H1 (cell line): ENCODE results near the gene FADS2. TPM values are rescaled to one million over a fixed set of nuclear protein-coding genes. Genes with fewer than 3 reads are reported as not detected.

Source experiments
- CTCF ChIA-PET: fragments of 300-600 bp; sonication (Branson Sonifier 250); formaldehyde crosslinking; loops from one replicate; lab custom pipeline; 2021; ENCODE audit not compliant: partially characterized antibody; lab: Charles Lee
- POLR2A ChIA-PET: fragments of 300-600 bp; sonication (Branson Sonifier 250); formaldehyde crosslinking; loops from one replicate; lab custom pipeline; 2021; ENCODE audit warnings: inconsistent platforms; ENCODE audit not compliant: partially characterized antibody; lab: Charles Lee
- DNase-seq, 2 experiments: peaks; one replicate each; pipeline versions ENCODE4 v3.0.0 to v3.0.0-alpha.2; 2010 to 2022; ENCODE audit warnings: low spot score in 2 of 2, low read depth in 1 of 2, mixed read lengths in 1 of 2
- FAIRE-seq: peaks from 2 replicates; lab custom pipeline; 2011; peaks lifted over from hg19 to GRCh38; lab: Jason Lieb, UNC
- H2AFZ ChIP-seq: 2 replicates; pipeline ENCODE4 v1.8.1; 2012; ENCODE audit warnings: low read length, inconsistent platforms
- H2AK5ac ChIP-seq: 2 replicates; pipeline ENCODE4 v1.6.1; 2013; ENCODE audit warnings: low read depth, low read length
- H2BK120ac ChIP-seq: replicated peaks from 2 replicates; pipeline ENCODE3; 2013; ENCODE audit warnings: low read depth, low read length, inconsistent platforms
- H2BK12ac ChIP-seq: 2 replicates; pipeline ENCODE4 v1.6.1; 2013; ENCODE audit warnings: low read depth, low read length
- H2BK15ac ChIP-seq: 2 replicates; pipeline ENCODE4 v1.6.1; 2013; ENCODE audit warnings: low read length
- H2BK20ac ChIP-seq: 2 replicates; pipeline ENCODE4 v1.6.1; 2013; ENCODE audit warnings: low read length
- H2BK5ac ChIP-seq: 2 replicates; pipeline ENCODE4 v1.6.1; 2013; ENCODE audit warnings: low read depth, low read length
- H3K14ac ChIP-seq: 2 replicates; pipeline ENCODE4 v1.6.1; 2013; ENCODE audit warnings: inconsistent platforms; ENCODE audit not compliant: insufficient read length
- H3K18ac ChIP-seq: 2 replicates; pipeline ENCODE4 v1.6.1; 2013; ENCODE audit warnings: low read length; ENCODE audit errors: extremely low read depth
- H3K23ac ChIP-seq: 2 replicates; pipeline ENCODE4 v1.6.1; 2013; ENCODE audit warnings: inconsistent platforms; ENCODE audit not compliant: insufficient read length
- H3K23me2 ChIP-seq: 2 replicates; pipeline ENCODE4 v1.6.1; 2013; ENCODE audit warnings: low read depth, low read length
- H3K27ac ChIP-seq: 2 replicates; pipeline ENCODE4 v1.6.1; 2011; ENCODE audit warnings: low read depth, low read length, inconsistent platforms
- H3K27me3 ChIP-seq, 4 experiments: replicated peaks in 1 of 4; 1 replicate in 1 of 4; 2 replicates in 3 of 4; pipeline versions ENCODE4 v1.6.1 to v1.8.1; 2011 to 2013; ENCODE audit warnings: low read length in 3 of 4, mild to moderate bottlenecking in 3 of 4, inconsistent platforms in 2 of 4, mixed read lengths in 2 of 4, moderate library complexity in 1 of 4; ENCODE audit not compliant: control insufficient read depth in 3 of 4, insufficient read depth in 3 of 4; ENCODE audit errors: extremely low read depth in 1 of 4
- H3K36me3 ChIP-seq, 4 experiments: 2 replicates each; pipeline versions ENCODE4 v1.6.1 to v1.8.1; 2011 to 2013; ENCODE audit warnings: mild to moderate bottlenecking in 4 of 4, low read length in 3 of 4, moderate library complexity in 2 of 4, control low read depth in 1 of 4, inconsistent platforms in 1 of 4; ENCODE audit not compliant: insufficient read depth in 4 of 4, control insufficient read depth in 2 of 4
- H3K4ac ChIP-seq: replicated peaks from 2 replicates; pipeline ENCODE3; 2013; ENCODE audit warnings: low read length, low read depth, mixed read lengths, inconsistent platforms; ENCODE audit not compliant: insufficient read length
- H3K4me1 ChIP-seq, 4 experiments: replicated peaks in 1 of 4; 1 replicate in 1 of 4; 2 replicates in 3 of 4; pipeline versions ENCODE4 v1.6.1 to v1.8.1; 2011 to 2013; ENCODE audit warnings: low read length in 3 of 4, inconsistent platforms in 2 of 4, mixed read lengths in 1 of 4; ENCODE audit not compliant: insufficient read depth in 4 of 4, control insufficient read depth in 3 of 4
- H3K4me2 ChIP-seq, 2 experiments: 2 replicates each; pipeline versions ENCODE4 v1.6.1 to v1.8.1; 2011 to 2013; ENCODE audit warnings: low read depth in 2 of 2, low read length in 2 of 2, control low read depth in 1 of 2, inconsistent platforms in 1 of 2, mild to moderate bottlenecking in 1 of 2; ENCODE audit not compliant: insufficient read depth in 1 of 2
- H3K4me3 ChIP-seq, 4 experiments: fragments of 200-600, 300-600 bp in 1 of 4; sonication (generic), shearing (Covaris generic), sonication (Bioruptor Twin) in 1 of 4; 2 replicates each; pipeline versions ENCODE4 v1.5.1 to v1.8.1; 2011 to 2016; ENCODE audit warnings: low read length in 4 of 4, low read depth in 3 of 4, control low read depth in 2 of 4, inconsistent platforms in 2 of 4, mild to moderate bottlenecking in 2 of 4, mixed read lengths in 1 of 4, moderate library complexity in 1 of 4; ENCODE audit not compliant: insufficient read depth in 2 of 4; ENCODE audit errors: extremely low read depth in 1 of 4
- H3K56ac ChIP-seq: replicated peaks from 2 replicates; pipeline ENCODE3; 2013; ENCODE audit warnings: low read depth, mild to moderate bottlenecking, mixed read lengths, low read length, inconsistent platforms; ENCODE audit not compliant: insufficient read length
- H3K79me1 ChIP-seq: 2 replicates; pipeline ENCODE4 v1.6.1; 2013; ENCODE audit warnings: low read depth, low read length, control low read depth
- H3K79me2 ChIP-seq, 2 experiments: 2 replicates each; pipeline versions ENCODE4 v1.6.1 to v1.8.1; 2012 to 2013; ENCODE audit warnings: low read length in 2 of 2, mild to moderate bottlenecking in 2 of 2, inconsistent platforms in 1 of 2; ENCODE audit not compliant: insufficient read depth in 2 of 2, control insufficient read depth in 1 of 2
- H3K9ac ChIP-seq, 4 experiments: replicated peaks in 1 of 4; 1 replicate in 1 of 4; 2 replicates in 3 of 4; pipeline versions ENCODE4 v1.6.1 to v1.8.1; 2011 to 2013; ENCODE audit warnings: low read depth in 3 of 4, low read length in 3 of 4, control low read depth in 2 of 4, mild to moderate bottlenecking in 2 of 4, moderate library complexity in 2 of 4, inconsistent platforms in 1 of 4; ENCODE audit errors: extremely low read depth in 1 of 4
- H3K9me3 ChIP-seq, 2 experiments: 2 replicates each; pipeline versions ENCODE4 v1.6.1 to v1.8.1; 2012 to 2013; ENCODE audit warnings: mild to moderate bottlenecking in 2 of 2, moderate library complexity in 2 of 2, control low read depth in 1 of 2, inconsistent platforms in 1 of 2, low read depth in 1 of 2, low read length in 1 of 2, mixed read lengths in 1 of 2; ENCODE audit not compliant: insufficient read depth in 2 of 2
- H4K20me1 ChIP-seq, 2 experiments: replicated peaks in 1 of 2; 2 replicates each; pipeline versions ENCODE3 to v1.8.1; 2011 to 2013; ENCODE audit warnings: inconsistent platforms in 2 of 2, low read length in 2 of 2, mild to moderate bottlenecking in 1 of 2; ENCODE audit not compliant: insufficient read depth in 2 of 2, control insufficient read depth in 1 of 2
- H4K5ac ChIP-seq: 2 replicates; pipeline ENCODE4 v1.6.1; 2013; ENCODE audit warnings: low read length, low read depth, mixed read lengths, inconsistent platforms; ENCODE audit not compliant: insufficient read length
- H4K8ac ChIP-seq: 2 replicates; pipeline ENCODE4 v1.8.0; 2013; ENCODE audit warnings: mild to moderate bottlenecking, moderate library complexity, low read length, inconsistent platforms; ENCODE audit not compliant: insufficient read depth; ENCODE audit errors: extremely low read depth
- H4K91ac ChIP-seq: replicated peaks from 2 replicates; pipeline ENCODE3; 2013; ENCODE audit warnings: low read length, mixed read lengths, inconsistent platforms; ENCODE audit not compliant: insufficient read length
- TBP ChIP-seq: IDR thresholded peaks from 2 replicates; pipeline ENCODE4 v1.6.1; 2011; ENCODE audit warnings: low read depth, low read length, improper control_type of control experiment
- whole genome bisulfite sequencing, 2 experiments: shearing (Covaris generic) in 1 of 2; methylation state at CpG; one replicate each; pipeline versions ENCODE4 v1.1.6 to v1.1.7; 2013 to 2015; ENCODE audit warnings: low lambda C conversion rate in 2 of 2, mixed read lengths in 2 of 2, inconsistent platforms in 1 of 2, low coverage in 1 of 2, missing lambda C conversion rate in 1 of 2; ENCODE audit not compliant: insufficient replicate concordance in 2 of 2, insufficient coverage in 1 of 2, insufficient read length in 1 of 2; ENCODE audit errors: extremely low coverage in 1 of 2, missing lambda C conversion rate in 1 of 2; 5-methylcytosine and 5-hydroxymethylcytosine counted together
- polyA plus RNA-seq, 7 experiments: library from polyadenylated mRNA; depleted of rRNA in 3 of 7; stranded (reverse) in 5 of 7; unstranded in 2 of 7; fragments of >200 nt in 5 of 7; fragments of 200-250 nt in 2 of 7; gene quantifications; 1 replicate in 5 of 7; 2 replicates in 1 of 7; 4 replicates in 1 of 7; pipeline versions ENCODE4 v1.2.1 to v1.2.3, GENCODE V29; 2011 to 2013; ENCODE audit warnings: missing spikeins in 2 of 7, mixed read lengths in 2 of 7
- total RNA-seq: library from RNA; stranded (reverse); fragmentation: NEBNext Ultra II Directional; extraction: Animal tissue kit (Norgen Biotek cat#: 25700); gene quantifications from 2 replicates; pipeline ENCODE4 v1.2.1, GENCODE V29; 2021

The FADS2 gene
- total and polyA plus RNA-seq, 2 of the 8 experiments (the other 6 are each of a cell fraction or from before 2014, with no cell fraction given), result 499 to 701 TPM

DNA sequence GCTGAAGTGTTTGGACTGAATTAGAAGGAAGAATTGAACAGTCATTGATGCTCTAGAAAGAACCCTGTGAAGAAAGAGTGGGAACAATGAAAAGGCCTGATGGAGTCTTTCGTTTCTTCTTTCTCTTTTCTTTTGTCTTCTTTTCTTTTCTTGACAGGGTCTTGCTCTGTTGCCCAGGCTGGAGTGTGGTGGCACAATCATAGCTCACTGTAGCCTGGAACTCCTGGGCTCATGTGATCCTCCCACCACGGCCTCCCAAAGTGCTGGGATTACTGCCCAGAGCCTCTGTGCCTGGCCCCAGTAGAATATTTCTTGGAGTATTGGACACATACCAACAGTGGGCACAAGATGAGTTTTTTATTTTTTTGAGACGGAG lies 34.3 kb upstream of the FADS2 start:
- WGBS, 2 experiments, result 91% methylated on average over 3 of the region's 3 CpGs; no CpG with 5 or more reads in 1 of the 2 experiments
- no peak for TF ChIP-seq TBP
- ChIA-PET CTCF (interaction anchor here (1.5 to 10.5 kb wide), 4 partner anchors 13 to 154 kb away, joined by 4 to 168 read pairs (median 7); no protein-coding TSS in a partner anchor), POLR2A (interaction anchor here (1.3 to 20.9 kb wide), 12 partner anchors 9 to 64 kb away, joined by 3 to 354 read pairs (median 11); partner anchors contain the start of genes FADS1, FADS2 and MYRF)
- Histone ChIP-seq H2BK5ac (no peak overlapping the region), H3K27me3 (no peaks in the 10 kb centered on the region), H3K4ac (no peak overlapping the region), H2BK120ac (no peak overlapping the region), H3K14ac (no peak overlapping the region), H2BK20ac (no peak overlapping the region), H3K4me3 (peak overlapping the region; percentile 86 to 99 (median 98)), H3K36me3 (peaks cover 14 to 33% (median 29%) of the 10 kb centered on the region in 4 experiments; a peak in 7 of 8 replicates), H3K56ac (no peak overlapping the region), H2AFZ (no peak overlapping the region), H3K79me1 (no peaks in the 10 kb centered on the region; the same call in 1 of the 2 replicates), H3K4me2 (peak overlapping the region; percentile 68 to 93), H2AK5ac (no peak overlapping the region; the same call in 1 of the 2 replicates), H3K4me1 (0 out of 7 replicates have a peak, but pooled peaks cover 0 to 2% (median 0%) of the 10 kb centered on the region in 4 experiments), H2BK15ac (no peak overlapping the region), H4K8ac (no peak overlapping the region), H3K23me2 (peaks cover 2% of the 10 kb centered on the region; the same call in 1 of the 2 replicates), H3K27ac (no peak overlapping the region), H3K9ac (peak overlapping the region in 3 of 4 experiments; percentile 99 to 100 (median 99); a peak in 3 of 7 replicates), H4K5ac (no peak overlapping the region), H3K79me2 (peaks cover 8 to 58% of the 10 kb centered on the region in 2 experiments), H3K9me3 (no peaks in the 10 kb centered on the region), H4K91ac (no peak overlapping the region), H3K23ac (no peak overlapping the region), H3K18ac (no peak overlapping the region), H2BK12ac (no peak overlapping the region), H4K20me1 (peaks cover 4 to 5% of the 10 kb centered on the region in 2 experiments)
- no peak for FAIRE-seq
- DNase-seq, result no peak
